Astrocyte (in vitro differentiated cells and primary cell): ENCODE data around the gene EID2B. TPM values are rescaled to one million over a fixed set of nuclear protein-coding genes. Genes with fewer than 3 reads are reported as not detected.

Source experiments
- DNase-seq: peaks from one replicate; pipeline ENCODE4 v3.0.0-alpha.2; 2010; ENCODE audit warnings: low read depth
- FAIRE-seq: peaks from 2 replicates; lab custom pipeline; 2011; peaks lifted over from hg19 to GRCh38; lab: Jason Lieb, UNC
- H2AFZ ChIP-seq: 2 replicates; pipeline ENCODE4 v1.6.0; 2012; ENCODE audit warnings: low read depth, low read length, inconsistent platforms
- H3K27ac ChIP-seq: 2 replicates; pipeline ENCODE4 v1.5.1; 2011; ENCODE audit warnings: low read depth, low read length, inconsistent platforms
- H3K27me3 ChIP-seq: 2 replicates; pipeline ENCODE4 v1.6.0; 2011; ENCODE audit warnings: low read length, inconsistent platforms; ENCODE audit not compliant: insufficient read depth
- H3K36me3 ChIP-seq: 2 replicates; pipeline ENCODE4 v1.5.1; 2011; ENCODE audit warnings: low read length, inconsistent platforms; ENCODE audit not compliant: insufficient read depth
- H3K4me1 ChIP-seq: 2 replicates; pipeline ENCODE4 v1.5.1; 2011; ENCODE audit warnings: low read length, inconsistent platforms; ENCODE audit not compliant: insufficient read depth
- H3K4me2 ChIP-seq: 2 replicates; pipeline ENCODE4 v1.6.0; 2012; ENCODE audit warnings: low read length, inconsistent platforms
- H3K4me3 ChIP-seq: 2 replicates; pipeline ENCODE4 v1.5.1; 2011; ENCODE audit warnings: low read depth, mild to moderate bottlenecking, low read length, inconsistent platforms; ENCODE audit not compliant: insufficient read depth
- H3K79me2 ChIP-seq: 2 replicates; pipeline ENCODE4 v1.6.0; 2012; ENCODE audit warnings: mild to moderate bottlenecking, low read length, inconsistent platforms; ENCODE audit not compliant: insufficient read depth
- H3K9ac ChIP-seq: 2 replicates; pipeline ENCODE4 v1.6.0; 2012; ENCODE audit warnings: mild to moderate bottlenecking, low read length, inconsistent platforms
- H3K9me3 ChIP-seq: 2 replicates; pipeline ENCODE4 v1.5.1; 2012; ENCODE audit warnings: low read depth, mild to moderate bottlenecking, low read length, inconsistent platforms; ENCODE audit not compliant: insufficient read depth
- H4K20me1 ChIP-seq: 2 replicates; pipeline ENCODE4 v1.6.0; 2012; ENCODE audit warnings: low read length, inconsistent platforms; ENCODE audit not compliant: insufficient read depth
- H3K27ac Mint-ChIP-seq: one replicate; pipeline ENCODE4 v1.8.0; 2021; ENCODE audit warnings: mild to moderate bottlenecking, mixed read lengths; ENCODE audit not compliant: unreplicated experiment
- H3K27me3 Mint-ChIP-seq: one replicate; pipeline ENCODE4 v1.8.0; 2021; ENCODE audit warnings: low read depth, mixed read lengths; ENCODE audit not compliant: unreplicated experiment
- H3K36me3 Mint-ChIP-seq: one replicate; pipeline ENCODE4 v1.8.0; 2021; ENCODE audit warnings: low read depth, mixed read lengths; ENCODE audit not compliant: unreplicated experiment
- H3K4me1 Mint-ChIP-seq: one replicate; pipeline ENCODE4 v1.8.0; 2021; ENCODE audit warnings: low read depth, mixed read lengths; ENCODE audit not compliant: unreplicated experiment
- H3K4me3 Mint-ChIP-seq: one replicate; pipeline ENCODE4 v1.8.0; 2021; ENCODE audit warnings: mild to moderate bottlenecking, moderate library complexity, mixed read lengths; ENCODE audit not compliant: unreplicated experiment
- H3K9me3 Mint-ChIP-seq: one replicate; pipeline ENCODE4 v1.8.0; 2021; ENCODE audit warnings: mild to moderate bottlenecking, mixed read lengths; ENCODE audit not compliant: unreplicated experiment
- EZH2 ChIP-seq: IDR thresholded peaks from 2 replicates; pipeline ENCODE4 v1.6.1; 2012; ENCODE audit warnings: mild to moderate bottlenecking, low read length, inconsistent platforms; ENCODE audit not compliant: insufficient read depth
- total RNA-seq: library from RNA; stranded (reverse); gene quantifications from 2 replicates; pipeline ENCODE4 v1.2.1, GENCODE V29; 2021
- TF ChIP-seq, protein P1 (sequence below): IDR thresholded peaks from 2 replicates; pipeline ENCODE4 v1.5.1; 2011; ENCODE audit warnings: low read depth, mild to moderate bottlenecking, inconsistent platforms, low read length, moderate library complexity; ENCODE audit not compliant: insufficient read depth

EID2B gene
- total RNA-seq, 1 donor from 2014 or later, result 2.6 TPM

DNA sequence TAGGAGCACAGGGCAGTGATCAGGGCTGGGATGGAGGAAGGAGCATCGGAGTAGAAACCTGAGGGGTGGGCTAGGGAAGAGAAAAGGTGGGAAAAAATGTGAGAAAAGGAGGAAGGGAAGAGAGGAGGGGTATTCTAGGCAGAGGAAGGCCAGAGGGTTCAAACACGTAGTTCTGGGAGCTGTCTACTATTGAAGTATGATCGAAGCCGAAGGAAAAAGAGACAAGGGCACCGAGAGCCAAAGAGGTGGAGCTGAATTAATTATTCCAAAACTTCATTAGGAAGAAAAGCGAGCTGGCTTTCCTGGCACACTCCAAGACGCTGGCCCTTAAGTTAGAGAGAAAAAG lies 26.1 kb downstream of the EID2B start:
- H3K79me2 ChIP-seq, result no peaks in the 10 kb centered on the region
- no peaks in the 10 kb centered on the region for H4K20me1 ChIP-seq
- peak overlapping the region; percentile 96 for H3K4me2 ChIP-seq
- peaks cover 3% of the 10 kb centered on the region for H3K4me1 ChIP-seq
- peaks cover 5% of the 10 kb centered on the region for H3K36me3 Mint-ChIP-seq
- FAIRE-seq, result no peak
- no peaks in the 10 kb centered on the region for H3K9me3 ChIP-seq
- H3K4me3 ChIP-seq, result peak overlapping the region; percentile 17
- peak overlapping the region; percentile 79 for H3K4me3 Mint-ChIP-seq
- no peak overlapping the region for H3K27ac ChIP-seq
- H3K27me3 ChIP-seq, result peaks cover 6% of the 10 kb centered on the region
- DNase-seq, result no peak
- no peak overlapping the region for H3K9ac ChIP-seq
- H3K27me3 Mint-ChIP-seq, result peaks cover 57% of the 10 kb centered on the region
- peak overlapping the region; percentile 98 for H2AFZ ChIP-seq
- no peaks in the 10 kb centered on the region for H3K9me3 Mint-ChIP-seq
- no peaks in the 10 kb centered on the region for H3K36me3 ChIP-seq
- TF ChIP-seq EZH2, result no peak
- TF ChIP-seq, protein P1, sequence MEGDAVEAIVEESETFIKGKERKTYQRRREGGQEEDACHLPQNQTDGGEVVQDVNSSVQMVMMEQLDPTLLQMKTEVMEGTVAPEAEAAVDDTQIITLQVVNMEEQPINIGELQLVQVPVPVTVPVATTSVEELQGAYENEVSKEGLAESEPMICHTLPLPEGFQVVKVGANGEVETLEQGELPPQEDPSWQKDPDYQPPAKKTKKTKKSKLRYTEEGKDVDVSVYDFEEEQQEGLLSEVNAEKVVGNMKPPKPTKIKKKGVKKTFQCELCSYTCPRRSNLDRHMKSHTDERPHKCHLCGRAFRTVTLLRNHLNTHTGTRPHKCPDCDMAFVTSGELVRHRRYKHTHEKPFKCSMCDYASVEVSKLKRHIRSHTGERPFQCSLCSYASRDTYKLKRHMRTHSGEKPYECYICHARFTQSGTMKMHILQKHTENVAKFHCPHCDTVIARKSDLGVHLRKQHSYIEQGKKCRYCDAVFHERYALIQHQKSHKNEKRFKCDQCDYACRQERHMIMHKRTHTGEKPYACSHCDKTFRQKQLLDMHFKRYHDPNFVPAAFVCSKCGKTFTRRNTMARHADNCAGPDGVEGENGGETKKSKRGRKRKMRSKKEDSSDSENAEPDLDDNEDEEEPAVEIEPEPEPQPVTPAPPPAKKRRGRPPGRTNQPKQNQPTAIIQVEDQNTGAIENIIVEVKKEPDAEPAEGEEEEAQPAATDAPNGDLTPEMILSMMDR, result no peak
- H3K27ac Mint-ChIP-seq, result peak overlapping the region; percentile 31
- no peaks in the 10 kb centered on the region for H3K4me1 Mint-ChIP-seq

DNA sequence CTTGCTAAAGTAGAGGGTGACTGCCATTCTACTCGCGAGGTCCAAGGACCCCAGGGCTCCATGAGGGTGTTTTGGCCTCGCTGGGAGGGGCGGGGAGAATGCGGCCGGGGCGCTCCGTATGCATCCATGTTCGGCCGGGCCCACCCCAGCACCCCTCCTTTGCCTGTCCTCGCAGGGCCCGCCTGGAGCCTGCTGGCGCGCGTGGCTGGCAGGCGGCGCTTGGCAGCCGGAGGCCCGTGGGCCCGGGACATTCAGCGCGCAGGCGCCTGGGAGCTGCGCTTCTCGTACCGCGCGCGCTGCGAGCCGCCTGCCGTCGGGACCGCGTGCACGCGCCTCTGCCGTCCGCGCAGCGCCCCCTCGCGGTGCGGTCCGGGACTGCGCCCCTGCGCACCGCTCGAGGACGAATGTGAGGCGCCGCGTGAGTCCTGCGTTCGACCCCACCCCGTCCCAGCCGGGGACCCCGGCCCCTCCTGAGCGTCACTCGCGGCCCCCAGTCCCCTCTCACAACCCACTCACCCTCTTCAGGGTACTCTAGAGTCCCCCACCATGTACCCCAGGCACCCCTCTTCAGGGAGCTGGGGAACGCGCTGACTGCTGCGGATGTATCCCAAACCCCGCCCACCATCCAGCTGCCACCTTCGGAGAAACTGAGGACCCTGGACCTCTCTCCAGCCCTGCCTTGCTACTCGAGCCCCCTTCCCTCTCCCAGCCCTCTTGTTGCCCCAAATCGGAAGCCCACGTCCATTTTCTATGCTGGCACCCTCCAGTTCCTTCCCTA lies 29.8 kb downstream of the EID2B start:
- H4K20me1 ChIP-seq, result no peaks in the 10 kb centered on the region
- no peak for TF ChIP-seq EZH2
- TF ChIP-seq, protein P1, result peak; percentile 40
- H3K27me3 Mint-ChIP-seq, result peaks cover 70% of the 10 kb centered on the region
- H3K27ac ChIP-seq, result no peak overlapping the region
- no peak overlapping the region for H3K4me3 Mint-ChIP-seq
- H3K36me3 Mint-ChIP-seq, result peaks cover 2% of the 10 kb centered on the region
- no peak overlapping the region for H3K9ac ChIP-seq
- FAIRE-seq (no peak), DNase-seq (peak; percentile 45)
- H3K36me3 ChIP-seq, result no peaks in the 10 kb centered on the region
- H3K4me1 ChIP-seq, result peaks cover 10% of the 10 kb centered on the region
- no peak overlapping the region for H3K4me3 ChIP-seq
- peak overlapping the region; percentile 26 for H3K4me2 ChIP-seq
- H3K79me2 ChIP-seq, result no peaks in the 10 kb centered on the region
- peak overlapping the region; percentile 34 for H2AFZ ChIP-seq
- H3K9me3 Mint-ChIP-seq, result peaks cover 4% of the 10 kb centered on the region
- H3K4me1 Mint-ChIP-seq, result peaks cover 5% of the 10 kb centered on the region
- H3K9me3 ChIP-seq, result no peaks in the 10 kb centered on the region
- peaks cover 34% of the 10 kb centered on the region for H3K27me3 ChIP-seq
- no peak overlapping the region for H3K27ac Mint-ChIP-seq

DNA sequence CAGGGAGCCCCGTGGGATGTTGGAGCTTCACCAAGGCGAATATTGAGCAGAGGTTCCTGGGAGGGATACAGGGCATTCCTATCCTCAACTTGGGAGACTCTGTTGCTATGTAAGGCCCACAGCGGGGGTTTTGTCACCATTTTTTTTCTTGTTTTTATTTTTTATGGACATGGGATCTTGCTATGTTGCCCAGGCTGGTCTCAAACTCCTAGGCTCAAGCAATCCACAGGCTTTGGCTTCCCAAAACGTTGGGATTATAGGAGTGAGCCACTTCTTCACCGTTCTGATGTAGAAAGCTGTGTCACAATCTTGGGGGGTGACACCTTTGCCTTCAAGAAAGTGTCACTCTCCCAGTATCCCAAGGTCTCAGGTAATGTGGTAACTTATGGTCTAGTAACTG lies 31.3 kb downstream of the EID2B start:
- H3K36me3 Mint-ChIP-seq, result peaks cover 2% of the 10 kb centered on the region
- peaks cover 5% of the 10 kb centered on the region for H3K4me1 Mint-ChIP-seq
- DNase-seq (no peak), FAIRE-seq (no peak)
- peaks cover 4% of the 10 kb centered on the region for H3K9me3 Mint-ChIP-seq
- Histone ChIP-seq H3K9me3 (no peaks in the 10 kb centered on the region), H3K4me2 (no peak overlapping the region), H3K27me3 (peaks cover 32% of the 10 kb centered on the region), H3K79me2 (no peaks in the 10 kb centered on the region), H3K36me3 (no peaks in the 10 kb centered on the region), H3K9ac (no peak overlapping the region), H3K4me1 (peaks cover 11% of the 10 kb centered on the region), H3K27ac (no peak overlapping the region), H3K4me3 (no peak overlapping the region), H2AFZ (no peak overlapping the region), H4K20me1 (no peaks in the 10 kb centered on the region)
- TF ChIP-seq EZH2, result no peak
- TF ChIP-seq, protein P1, result no peak
- H3K4me3 Mint-ChIP-seq, result no peak overlapping the region
- peaks cover 71% of the 10 kb centered on the region for H3K27me3 Mint-ChIP-seq
- no peak overlapping the region for H3K27ac Mint-ChIP-seq
